ENCODE results near the gene KLK5.

Gene KLK5

DNA sequence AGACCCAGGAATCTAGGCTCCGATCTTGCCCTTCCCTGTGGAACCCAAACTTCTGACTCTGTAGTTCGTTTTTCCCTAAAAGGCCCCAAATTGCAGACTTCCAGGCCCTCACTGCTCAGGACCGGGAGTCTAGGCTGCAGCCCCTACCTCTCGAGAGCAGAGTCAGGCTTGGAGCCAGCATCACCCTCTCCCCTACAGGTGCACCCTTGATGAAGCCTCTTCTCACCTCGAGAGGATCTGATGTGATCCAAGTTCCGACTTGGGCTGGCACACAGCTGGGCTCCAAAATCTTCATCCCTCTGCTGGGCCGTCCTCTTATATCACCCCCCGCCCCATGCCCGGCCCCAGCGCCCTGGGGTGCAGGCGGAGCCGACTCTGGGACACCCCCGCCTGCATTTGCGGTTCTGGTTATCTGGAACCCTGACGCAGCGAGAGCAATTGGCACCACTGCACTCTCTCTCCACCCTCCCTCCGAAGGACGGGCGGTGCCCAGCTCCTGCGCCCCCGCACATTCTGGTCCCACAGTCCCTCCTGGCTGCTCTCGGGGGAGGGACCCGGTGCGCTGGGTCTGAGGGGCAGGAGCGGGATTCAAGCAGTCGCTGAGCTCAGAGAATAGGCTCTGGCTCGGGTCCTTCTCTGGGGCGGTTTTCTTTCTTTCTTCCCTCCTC lies 30.9 kb upstream of the KLK5 start, which contains the start of gene KLK7:
KLK7 (minus strand) TSS at position 293 of the 668 bp plus-strand sequence. CDS start 1,518 bp downstream, outside the sequence.
- H3K36me3 ChIP-seq (ENCODE audit: control insufficient read depth, insufficient read depth, low read length): no peaks in the 10 kb centered on the region
- H3K4me1 ChIP-seq: no peaks in the 10 kb centered on the region
- H3K9ac ChIP-seq: no peak within 1 kb of the TSS
- no peaks in the 10 kb centered on the region for H3K79me2 ChIP-seq
- H3K27me3 ChIP-seq (ENCODE audit: control insufficient read depth, insufficient read depth, low read length): no peaks in the 10 kb centered on the region
- no peaks in the 10 kb centered on the region for H3K9me3 ChIP-seq (ENCODE audit: control insufficient read depth, low read length)
- H3K27ac ChIP-seq: no peak within 1 kb of the TSS
- H3K4me3 ChIP-seq (ENCODE audit: low read depth, low read length): no peak within 1 kb of the TSS
- H3K4me2 ChIP-seq (ENCODE audit: low read length): no peak within 1 kb of the TSS
- TF ChIP-seq, protein P1, sequence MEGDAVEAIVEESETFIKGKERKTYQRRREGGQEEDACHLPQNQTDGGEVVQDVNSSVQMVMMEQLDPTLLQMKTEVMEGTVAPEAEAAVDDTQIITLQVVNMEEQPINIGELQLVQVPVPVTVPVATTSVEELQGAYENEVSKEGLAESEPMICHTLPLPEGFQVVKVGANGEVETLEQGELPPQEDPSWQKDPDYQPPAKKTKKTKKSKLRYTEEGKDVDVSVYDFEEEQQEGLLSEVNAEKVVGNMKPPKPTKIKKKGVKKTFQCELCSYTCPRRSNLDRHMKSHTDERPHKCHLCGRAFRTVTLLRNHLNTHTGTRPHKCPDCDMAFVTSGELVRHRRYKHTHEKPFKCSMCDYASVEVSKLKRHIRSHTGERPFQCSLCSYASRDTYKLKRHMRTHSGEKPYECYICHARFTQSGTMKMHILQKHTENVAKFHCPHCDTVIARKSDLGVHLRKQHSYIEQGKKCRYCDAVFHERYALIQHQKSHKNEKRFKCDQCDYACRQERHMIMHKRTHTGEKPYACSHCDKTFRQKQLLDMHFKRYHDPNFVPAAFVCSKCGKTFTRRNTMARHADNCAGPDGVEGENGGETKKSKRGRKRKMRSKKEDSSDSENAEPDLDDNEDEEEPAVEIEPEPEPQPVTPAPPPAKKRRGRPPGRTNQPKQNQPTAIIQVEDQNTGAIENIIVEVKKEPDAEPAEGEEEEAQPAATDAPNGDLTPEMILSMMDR (IDR thresholded peaks at IDR 0.05): no peak
- no peak within 1 kb of the TSS for H2AFZ ChIP-seq

DNA sequence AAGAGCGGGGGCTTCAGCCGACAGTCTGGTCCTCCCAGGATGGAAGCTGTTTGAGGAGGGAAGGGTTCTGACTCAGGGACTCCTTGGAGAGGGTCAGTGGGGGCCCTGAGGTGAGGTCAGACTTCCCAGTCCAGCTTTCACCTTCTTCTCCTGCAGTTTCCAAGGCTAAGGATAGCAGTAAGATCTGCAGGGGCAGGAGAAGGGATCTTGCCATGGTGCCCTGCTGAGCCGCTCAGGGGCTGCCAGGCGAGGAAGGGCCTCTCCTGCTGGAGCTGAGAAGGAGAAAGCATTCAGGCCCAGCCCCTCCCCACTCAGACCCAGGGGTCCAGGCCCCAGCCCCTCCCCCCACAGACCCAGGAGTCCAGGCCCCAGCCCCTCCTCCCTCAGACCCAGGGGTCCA lies 29.3 kb upstream of the KLK5 start:
- no peaks in the 10 kb centered on the region for H3K4me1 ChIP-seq
- no peak overlapping the region for H3K9ac ChIP-seq
- H3K9me3 ChIP-seq (ENCODE audit: control insufficient read depth, low read length): no peaks in the 10 kb centered on the region
- H3K4me3 ChIP-seq (ENCODE audit: low read depth, low read length): no peak overlapping the region
- TF ChIP-seq, protein P1 (IDR thresholded peaks at IDR 0.05): no peak
- H3K4me2 ChIP-seq (ENCODE audit: low read length): no peak overlapping the region
- no peaks in the 10 kb centered on the region for H3K79me2 ChIP-seq
- H3K27ac ChIP-seq: no peak overlapping the region
- H3K36me3 ChIP-seq (ENCODE audit: control insufficient read depth, insufficient read depth, low read length): no peaks in the 10 kb centered on the region
- no peaks in the 10 kb centered on the region for H3K27me3 ChIP-seq (ENCODE audit: control insufficient read depth, insufficient read depth, low read length)
- no peak overlapping the region for H2AFZ ChIP-seq

DNA sequence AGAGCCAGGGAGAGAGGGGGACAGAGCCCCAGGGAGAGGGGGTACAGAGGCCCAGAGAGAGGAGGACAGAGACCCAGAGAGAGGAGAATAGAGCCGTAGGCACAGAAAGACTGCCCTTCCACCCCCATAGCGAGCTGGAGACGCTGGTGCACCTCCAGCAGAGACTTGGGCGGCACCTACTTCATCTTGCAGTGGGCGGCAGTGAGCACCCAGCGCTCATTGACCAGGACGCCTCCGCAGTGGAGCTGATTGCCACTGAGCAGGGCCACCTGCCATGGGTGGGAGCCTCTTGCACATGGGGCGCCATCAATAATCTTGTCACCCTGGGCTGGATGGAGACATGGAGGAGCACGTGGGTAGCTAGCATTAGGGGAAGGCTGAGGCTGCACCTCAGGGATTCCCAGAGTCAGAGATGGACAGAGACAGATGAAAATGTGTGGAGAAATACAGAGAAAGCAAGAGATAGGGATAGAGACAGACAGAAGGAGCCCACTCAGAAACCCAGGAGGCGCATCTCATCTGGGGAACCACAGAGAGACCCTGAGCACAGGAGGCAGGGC lies 28.8 kb upstream of the KLK5 start:
- TF ChIP-seq, protein P1 (IDR thresholded peaks at IDR 0.05): no peak
- Histone ChIP-seq H3K4me3 (ENCODE audit: low read depth, low read length) (no peak overlapping the region), H3K9ac (no peak overlapping the region), H3K27ac (no peak overlapping the region), H2AFZ (no peak overlapping the region), H3K27me3 (ENCODE audit: control insufficient read depth, insufficient read depth, low read length) (no peaks in the 10 kb centered on the region), H3K79me2 (no peaks in the 10 kb centered on the region), H3K4me2 (ENCODE audit: low read length) (no peak overlapping the region), H3K4me1 (no peaks in the 10 kb centered on the region), H3K9me3 (ENCODE audit: control insufficient read depth, low read length) (no peaks in the 10 kb centered on the region), H3K36me3 (ENCODE audit: control insufficient read depth, insufficient read depth, low read length) (no peaks in the 10 kb centered on the region)

DNA sequence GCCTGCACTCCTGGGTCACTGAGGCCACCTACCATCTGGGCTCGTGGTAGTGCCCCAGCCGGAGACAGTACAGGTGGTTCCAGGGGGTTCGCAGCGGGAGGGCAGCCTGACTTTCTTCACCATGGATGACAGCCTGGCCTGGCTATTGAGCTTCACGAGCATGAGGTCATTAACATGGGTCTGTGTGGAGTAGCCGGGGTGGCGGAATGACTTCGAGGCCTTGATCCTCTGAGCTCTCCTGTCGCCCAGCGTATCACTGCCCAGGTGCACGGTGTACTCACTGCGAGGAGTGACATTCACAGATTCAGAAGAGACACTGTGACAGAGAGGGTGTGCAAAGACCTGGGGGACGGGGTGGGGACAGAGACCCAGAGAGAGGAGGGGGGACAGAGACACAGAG lies 27.4 kb upstream of the KLK5 start:
- Histone ChIP-seq H3K4me3 (ENCODE audit: low read depth, low read length) (no peak overlapping the region), H3K36me3 (ENCODE audit: control insufficient read depth, insufficient read depth, low read length) (no peaks in the 10 kb centered on the region), H3K27me3 (ENCODE audit: control insufficient read depth, insufficient read depth, low read length) (no peaks in the 10 kb centered on the region), H2AFZ (no peak overlapping the region), H3K4me1 (no peaks in the 10 kb centered on the region), H3K9me3 (ENCODE audit: control insufficient read depth, low read length) (no peaks in the 10 kb centered on the region), H3K27ac (no peak overlapping the region), H3K9ac (no peak overlapping the region), H3K4me2 (ENCODE audit: low read length) (no peak overlapping the region), H3K79me2 (no peaks in the 10 kb centered on the region)
- TF ChIP-seq, protein P1 (IDR thresholded peaks at IDR 0.05): no peak

DNA sequence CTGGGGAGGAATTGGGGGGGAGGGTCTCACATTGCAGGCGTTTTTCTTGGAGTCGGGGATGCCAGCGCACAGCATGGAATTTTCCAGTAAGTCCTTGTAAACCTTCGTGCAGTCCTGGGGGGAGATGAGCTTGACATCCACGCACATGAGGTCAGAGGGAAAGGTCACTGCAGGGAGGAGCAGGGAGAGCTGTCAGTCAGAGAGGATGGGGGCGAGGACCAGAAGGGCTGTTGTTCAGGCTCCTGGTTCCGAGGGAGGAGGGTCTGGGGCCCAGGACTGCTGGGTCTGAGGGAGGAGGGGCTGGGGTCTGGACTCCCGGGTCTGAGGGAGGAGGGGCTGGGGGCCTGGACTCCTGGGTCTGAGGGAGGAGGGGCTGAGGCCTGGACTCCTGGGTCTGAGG lies 26.9 kb upstream of the KLK5 start:
- TF ChIP-seq, protein P1 (IDR thresholded peaks at IDR 0.05): no peak
- no peaks in the 10 kb centered on the region for H3K4me1 ChIP-seq
- no peak overlapping the region for H3K9ac ChIP-seq
- H3K27me3 ChIP-seq (ENCODE audit: control insufficient read depth, insufficient read depth, low read length): no peaks in the 10 kb centered on the region
- H3K27ac ChIP-seq: no peak overlapping the region
- no peak overlapping the region for H3K4me2 ChIP-seq (ENCODE audit: low read length)
- H3K36me3 ChIP-seq (ENCODE audit: control insufficient read depth, insufficient read depth, low read length): no peaks in the 10 kb centered on the region
- H3K79me2 ChIP-seq: no peaks in the 10 kb centered on the region
- H3K9me3 ChIP-seq (ENCODE audit: control insufficient read depth, low read length): no peaks in the 10 kb centered on the region
- H2AFZ ChIP-seq: no peak overlapping the region
- H3K4me3 ChIP-seq (ENCODE audit: low read depth, low read length): no peak overlapping the region
